ENCODE results near the gene RALGAPA2. TPM values are rescaled to one million over a fixed set of nuclear protein-coding genes. Genes with fewer than 3 reads are reported as not detected.

Gene RALGAPA2
- total RNA-seq, 1 donor from 2014 or later, result 21.0 TPM

DNA sequence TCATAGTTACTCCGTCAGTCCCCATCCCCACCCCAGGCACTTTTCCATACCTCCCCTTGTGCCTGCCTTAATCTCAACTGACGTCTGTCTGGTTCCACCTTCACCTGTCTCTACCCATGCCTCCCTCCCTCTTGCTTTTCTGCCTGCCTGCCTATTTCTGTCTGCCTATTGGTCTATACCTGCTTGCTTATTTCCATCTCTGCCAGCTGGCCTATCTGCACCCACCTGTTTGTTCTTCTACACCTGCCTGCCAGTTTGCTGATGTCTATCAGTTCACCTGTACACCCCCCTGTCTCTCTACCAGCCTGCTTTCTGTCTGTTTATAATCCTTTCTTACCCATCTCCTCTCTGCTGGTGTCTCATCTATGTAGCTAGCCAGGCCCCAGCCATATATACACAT lies 87.5 kb downstream of the RALGAPA2 start:
- peaks cover 46% of the 10 kb centered on the region for H3K36me3 ChIP-seq
- H3K4me1 ChIP-seq, result no peaks in the 10 kb centered on the region
- no peak overlapping the region for H3K4me3 ChIP-seq
- no peaks in the 10 kb centered on the region for H3K27me3 ChIP-seq (ENCODE audit: low read depth)
- no peaks in the 10 kb centered on the region for H3K9me3 ChIP-seq (replicated peaks)
- intact Hi-C loops (cut with micrococcal nuclease), result no loop called here
- TF ChIP-seq CTCF (IDR thresholded peaks at IDR 0.05; ENCODE audit: borderline replicate concordance), result no peak
- no peak for DNase-seq
- H3K27ac ChIP-seq (replicated peaks), result no peak overlapping the region

GRCh38 chr20:20621195-20621594 lies 91.2 kb downstream of the RALGAPA2 start:
- H3K27ac ChIP-seq (replicated peaks), result no peak overlapping the region
- H3K4me1 ChIP-seq, result no peaks in the 10 kb centered on the region
- peaks cover 38% of the 10 kb centered on the region for H3K36me3 ChIP-seq
- TF ChIP-seq CTCF (IDR thresholded peaks at IDR 0.05; ENCODE audit: borderline replicate concordance), result no peak
- intact Hi-C loops (cut with micrococcal nuclease), result no loop called here
- DNase-seq, result no peak
- H3K4me3 ChIP-seq, result no peak overlapping the region
- H3K9me3 ChIP-seq (replicated peaks), result no peaks in the 10 kb centered on the region
- H3K27me3 ChIP-seq (ENCODE audit: low read depth), result no peaks in the 10 kb centered on the region

DNA sequence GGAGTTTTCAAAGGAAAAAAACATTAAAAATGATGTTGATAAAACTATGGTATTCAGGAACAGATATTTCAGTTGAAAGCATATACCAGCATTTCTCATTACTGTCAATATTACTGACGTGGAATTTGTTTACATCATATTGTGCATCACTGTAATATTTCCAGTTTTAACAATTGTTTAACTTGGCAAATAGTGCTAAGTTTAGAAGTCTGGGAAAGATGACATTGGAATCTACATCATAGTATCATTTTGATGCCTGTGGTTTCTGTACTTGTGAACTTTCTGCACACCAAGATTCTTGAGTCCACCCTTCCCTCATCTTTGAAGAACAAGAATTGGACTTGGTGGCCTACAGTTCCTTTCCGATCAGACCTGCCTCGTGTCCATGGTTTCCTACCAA lies 98.1 kb downstream of the RALGAPA2 start:
- no peak for TF ChIP-seq CTCF (IDR thresholded peaks at IDR 0.05; ENCODE audit: borderline replicate concordance)
- Histone ChIP-seq H3K9me3 (replicated peaks) (no peaks in the 10 kb centered on the region), H3K27ac (replicated peaks) (no peak overlapping the region), H3K4me1 (no peaks in the 10 kb centered on the region), H3K36me3 (peaks cover 37% of the 10 kb centered on the region), H3K27me3 (ENCODE audit: low read depth) (no peaks in the 10 kb centered on the region), H3K4me3 (no peak overlapping the region)
- intact Hi-C loops (cut with micrococcal nuclease), result no loop called here
- DNase-seq, result no peak

GRCh38 chr20:20612251-20612650 lies 100.2 kb downstream of the RALGAPA2 start:
- Histone ChIP-seq H3K4me3 (no peak overlapping the region), H3K9me3 (replicated peaks) (no peaks in the 10 kb centered on the region), H3K27me3 (ENCODE audit: low read depth) (no peaks in the 10 kb centered on the region), H3K36me3 (peaks cover 27% of the 10 kb centered on the region), H3K27ac (replicated peaks) (no peak overlapping the region), H3K4me1 (no peaks in the 10 kb centered on the region)
- no peak for DNase-seq
- intact Hi-C loops (cut with micrococcal nuclease), result no loop called here
- TF ChIP-seq CTCF (IDR thresholded peaks at IDR 0.05; ENCODE audit: borderline replicate concordance), result no peak

DNA sequence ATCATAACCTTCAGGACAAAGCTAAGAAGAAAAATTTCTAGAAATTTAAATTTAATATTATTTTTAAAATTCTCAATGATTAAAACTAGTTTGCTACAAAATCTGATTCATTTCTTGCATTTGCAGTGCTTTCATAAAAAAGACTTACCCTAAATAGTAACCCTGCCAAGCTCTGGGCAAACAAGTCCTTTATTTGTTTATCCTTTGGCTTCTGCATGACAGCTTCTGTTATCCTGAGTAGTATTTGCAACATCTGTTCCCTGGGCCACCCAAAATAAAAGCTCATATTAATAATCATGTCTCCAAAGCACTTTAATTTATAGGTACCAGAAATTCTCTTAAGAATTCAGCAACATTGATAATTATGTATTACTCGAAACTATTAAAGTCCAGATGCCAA lies 101.3 kb downstream of the RALGAPA2 start:
- no peaks in the 10 kb centered on the region for H3K4me1 ChIP-seq
- H3K4me3 ChIP-seq, result no peak overlapping the region
- TF ChIP-seq CTCF (IDR thresholded peaks at IDR 0.05; ENCODE audit: borderline replicate concordance), result no peak
- H3K27ac ChIP-seq (replicated peaks), result no peak overlapping the region
- no peaks in the 10 kb centered on the region for H3K9me3 ChIP-seq (replicated peaks)
- intact Hi-C loops (cut with micrococcal nuclease), result no loop called here
- no peaks in the 10 kb centered on the region for H3K27me3 ChIP-seq (ENCODE audit: low read depth)
- no peak for DNase-seq
- H3K36me3 ChIP-seq, result peaks cover 24% of the 10 kb centered on the region

DNA sequence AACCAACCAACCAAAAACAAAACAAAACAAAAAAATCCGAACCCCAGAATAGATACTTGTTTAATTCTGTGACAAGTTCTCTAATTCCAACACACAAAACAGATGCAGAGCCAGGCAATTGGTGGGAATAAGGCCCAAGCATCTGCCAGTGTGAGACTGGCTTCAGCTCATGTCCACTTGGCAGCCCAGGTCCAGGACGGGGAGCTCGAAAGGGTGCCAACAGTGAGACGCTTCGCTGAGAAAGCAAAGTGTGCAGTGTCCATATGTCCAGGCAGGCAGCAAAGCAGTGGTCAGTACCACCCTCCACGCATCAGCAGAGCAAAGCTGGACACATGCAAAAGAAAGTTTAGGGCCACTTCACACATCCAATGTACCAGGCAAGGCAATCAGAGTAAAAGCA lies 102.9 kb downstream of the RALGAPA2 start:
- DNase-seq, result no peak
- no peak for TF ChIP-seq CTCF (IDR thresholded peaks at IDR 0.05; ENCODE audit: borderline replicate concordance)
- intact Hi-C loops (cut with micrococcal nuclease), result no loop called here
- Histone ChIP-seq H3K27ac (replicated peaks) (no peak overlapping the region), H3K9me3 (replicated peaks) (no peaks in the 10 kb centered on the region), H3K4me3 (no peak overlapping the region), H3K36me3 (peaks cover 16% of the 10 kb centered on the region), H3K4me1 (no peaks in the 10 kb centered on the region), H3K27me3 (ENCODE audit: low read depth) (no peaks in the 10 kb centered on the region)
